ENCODE results near the gene NUDC.
"Not testable (repeated sequence)": the region's sequence is repeated elsewhere in the genome, so short reads cannot be mapped to it uniquely, and the experiment has no call there.

The NUDC gene

GRCh38 chr1:26911399-26912146, 10.0 kb upstream of the NUDC start:
- DNase-seq = no peak

- DNase-seq = no peak
Observed at GRCh38 chr1:26912147-26912490, 9.4 kb upstream of the NUDC start.

- no peak for DNase-seq
Observed at GRCh38 chr1:26913389-26913753, 8.2 kb upstream of the NUDC start.

GRCh38 chr1:26913754-26914619, 7.6 kb upstream of the NUDC start, which contains the start of gene NR0B2:
NR0B2 (minus strand) TSS chr1:26913975; CDS start chr1:26913940, 35 bp downstream.
- no peak for DNase-seq

- DNase-seq = no peak
Observed at GRCh38 chr1:26915204-26915842, 6.2 kb upstream of the NUDC start.

GRCh38 chr1:26921126-26921539, 410 bp upstream of the NUDC start:
- DNase-seq = no peak

GRCh38 chr1:26922431-26922729, 837 bp downstream of the NUDC start:
- DNase-seq = no peak

- DNase-seq = no peak
Observed at GRCh38 chr1:26922901-26923300, 1.4 kb downstream of the NUDC start.

GRCh38 chr1:26923711-26924110, 2.2 kb downstream of the NUDC start:
- no peak for DNase-seq

GRCh38 chr1:26932531-26932930, 11.0 kb downstream of the NUDC start:
- DNase-seq = no peak

- no peak for DNase-seq
Observed at GRCh38 chr1:26936823-26937222, 15.3 kb downstream of the NUDC start.

- DNase-seq = no peak
Observed at GRCh38 chr1:26938004-26938658, 16.6 kb downstream of the NUDC start.

- DNase-seq = no peak
Observed at GRCh38 chr1:26938659-26939025, 17.1 kb downstream of the NUDC start.

- no peak for DNase-seq
Observed at GRCh38 chr1:26941311-26941710, 19.8 kb downstream of the NUDC start.

- DNase-seq = no peak
Observed at GRCh38 chr1:26942656-26943055, 21.1 kb downstream of the NUDC start.

- DNase-seq = no peak
Observed at GRCh38 chr1:26945138-26945537, 23.6 kb downstream of the NUDC start.

- DNase-seq = no peak
Observed at GRCh38 chr1:26945728-26946127, 24.2 kb downstream of the NUDC start.

- DNase-seq = no peak
Observed at GRCh38 chr1:26946270-26946669, 24.7 kb downstream of the NUDC start.

- DNase-seq = not testable (repeated sequence)
Observed at GRCh38 chr1:26948725-26949057, 27.1 kb downstream of the NUDC start.

GRCh38 chr1:26949266-26949925, 27.9 kb downstream of the NUDC start:
- no peak for DNase-seq

- DNase-seq = no peak
Observed at GRCh38 chr1:26949926-26950319, 28.4 kb downstream of the NUDC start.

- no peak for DNase-seq
Observed at GRCh38 chr1:26950602-26951001, 29.1 kb downstream of the NUDC start.

GRCh38 chr1:26951216-26951615, 29.7 kb downstream of the NUDC start:
- DNase-seq = no peak

All from NCI-H1694 treated with DMSO at 0.1 percent for 48 hours (cell line).